Testis (tissue), 2 donors: ENCODE measurements around the gene GLMP.

ENCODE experiments used
- POLR2A ChIP-seq: fragments of 450-650 bp; IDR thresholded peaks from one replicate; pipeline ENCODE4 v1.6.1; 2017; ENCODE audit warnings: antibody characterized with exemption, mild to moderate bottlenecking, moderate library complexity
- TF ChIP-seq, protein P1 (sequence below), 3 experiments: fragments of 450-650 bp in 2 of 3; fragments of 200-600 bp in 1 of 3; sonication (generic) in 1 of 3; IDR thresholded peaks; one replicate each; pipeline ENCODE4 v1.5.1; 2016 to 2019; ENCODE audit warnings: antibody characterized with exemption in 3 of 3, mild to moderate bottlenecking in 2 of 3, moderate library complexity in 1 of 3

DNA sequence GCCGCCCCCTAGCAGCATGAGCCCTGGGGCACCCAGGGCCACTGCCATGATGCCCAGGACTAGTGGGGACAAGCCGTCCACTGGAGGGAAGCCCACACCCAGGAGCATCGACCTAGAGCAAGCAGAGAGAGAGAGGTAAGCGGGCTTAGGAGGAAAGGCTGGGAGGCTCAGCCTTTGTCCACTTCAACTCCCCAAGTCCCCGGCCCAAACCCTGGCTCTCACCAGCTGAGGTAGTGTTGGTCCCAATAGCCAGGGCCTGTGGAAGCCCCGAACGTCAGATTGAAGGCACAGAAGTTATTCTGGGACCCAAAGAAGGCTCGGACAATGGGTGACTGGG, 2.4 kb downstream of the GLMP start:
- TF ChIP-seq, protein P1, sequence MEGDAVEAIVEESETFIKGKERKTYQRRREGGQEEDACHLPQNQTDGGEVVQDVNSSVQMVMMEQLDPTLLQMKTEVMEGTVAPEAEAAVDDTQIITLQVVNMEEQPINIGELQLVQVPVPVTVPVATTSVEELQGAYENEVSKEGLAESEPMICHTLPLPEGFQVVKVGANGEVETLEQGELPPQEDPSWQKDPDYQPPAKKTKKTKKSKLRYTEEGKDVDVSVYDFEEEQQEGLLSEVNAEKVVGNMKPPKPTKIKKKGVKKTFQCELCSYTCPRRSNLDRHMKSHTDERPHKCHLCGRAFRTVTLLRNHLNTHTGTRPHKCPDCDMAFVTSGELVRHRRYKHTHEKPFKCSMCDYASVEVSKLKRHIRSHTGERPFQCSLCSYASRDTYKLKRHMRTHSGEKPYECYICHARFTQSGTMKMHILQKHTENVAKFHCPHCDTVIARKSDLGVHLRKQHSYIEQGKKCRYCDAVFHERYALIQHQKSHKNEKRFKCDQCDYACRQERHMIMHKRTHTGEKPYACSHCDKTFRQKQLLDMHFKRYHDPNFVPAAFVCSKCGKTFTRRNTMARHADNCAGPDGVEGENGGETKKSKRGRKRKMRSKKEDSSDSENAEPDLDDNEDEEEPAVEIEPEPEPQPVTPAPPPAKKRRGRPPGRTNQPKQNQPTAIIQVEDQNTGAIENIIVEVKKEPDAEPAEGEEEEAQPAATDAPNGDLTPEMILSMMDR (IDR thresholded peaks at IDR 0.05): no peak
- no peak for TF ChIP-seq POLR2A
